ENCODE results near the gene CCR8.

Gene CCR8
- 5.4 to 12.4 (median 10.6) reads per million in 3 donors for total RNA-seq

GRCh38 chr3:39329493-39329892 lies at the start of gene CCR8:
TSS of gene CCR8 (plus strand) at chr3:39329709. CDS start at chr3:39332332, 2,623 bp downstream.
- no peak for DNase-seq
- Histone ChIP-seq H3K27ac (ENCODE audit: insufficient read depth, low read length, poor library complexity, severe bottlenecking) (peak within 1 kb of the TSS; percentile 56), H3K4me1 (ENCODE audit: control insufficient read depth, insufficient read depth, low read length, poor library complexity, severe bottlenecking) (peaks cover 12% of the 10 kb centered on the region), H3K36me3 (ENCODE audit: control insufficient read depth, insufficient read depth, low read length) (no peaks in the 10 kb centered on the region), H3K27me3 (replicated peaks; ENCODE audit: control insufficient read depth, insufficient read depth, low read length, poor library complexity, severe bottlenecking) (no peaks in the 10 kb centered on the region), H3K4me3 (ENCODE audit: insufficient read depth, low read depth, low read length, poor library complexity, severe bottlenecking) (no peak within 1 kb of the TSS), H3K9me3 (ENCODE audit: control insufficient read depth, low read length) (no peaks in the 10 kb centered on the region)

- Histone ChIP-seq H3K4me1 (ENCODE audit: control insufficient read depth, insufficient read depth, low read length, poor library complexity, severe bottlenecking) (no peaks in the 10 kb centered on the region), H3K36me3 (ENCODE audit: control insufficient read depth, insufficient read depth, low read length) (no peaks in the 10 kb centered on the region), H3K4me3 (ENCODE audit: insufficient read depth, low read depth, low read length, poor library complexity, severe bottlenecking) (no peak within 1 kb of the TSS), H3K9me3 (ENCODE audit: control insufficient read depth, low read length) (no peaks in the 10 kb centered on the region), H3K27ac (ENCODE audit: insufficient read depth, low read length, poor library complexity, severe bottlenecking) (no peak within 1 kb of the TSS), H3K27me3 (replicated peaks; ENCODE audit: control insufficient read depth, insufficient read depth, low read length, poor library complexity, severe bottlenecking) (no peaks in the 10 kb centered on the region)
- no peak for DNase-seq
Measured at GRCh38 chr3:39279745-39280517, 49.6 kb upstream of the CCR8 start, which contains the start of gene CX3CR1. TSS of gene CX3CR1 (minus strand) at chr3:39280036. CDS start at chr3:39266509, 13,527 bp downstream.

- H3K9me3 ChIP-seq (ENCODE audit: control insufficient read depth, low read length), result no peaks in the 10 kb centered on the region
- H3K4me1 ChIP-seq (ENCODE audit: control insufficient read depth, insufficient read depth, low read length, poor library complexity, severe bottlenecking), result no peaks in the 10 kb centered on the region
- no peak overlapping the region for H3K4me3 ChIP-seq (ENCODE audit: insufficient read depth, low read depth, low read length, poor library complexity, severe bottlenecking)
- DNase-seq, result no peak
- H3K27ac ChIP-seq (ENCODE audit: insufficient read depth, low read length, poor library complexity, severe bottlenecking), result no peak overlapping the region
- H3K36me3 ChIP-seq (ENCODE audit: control insufficient read depth, insufficient read depth, low read length), result no peaks in the 10 kb centered on the region
- no peaks in the 10 kb centered on the region for H3K27me3 ChIP-seq (replicated peaks; ENCODE audit: control insufficient read depth, insufficient read depth, low read length, poor library complexity, severe bottlenecking)
Measured at GRCh38 chr3:39280571-39280970, 48.9 kb upstream of the CCR8 start.

GRCh38 chr3:39281533-39281932 lies 48.0 kb upstream of the CCR8 start:
- Histone ChIP-seq H3K36me3 (ENCODE audit: control insufficient read depth, insufficient read depth, low read length) (no peaks in the 10 kb centered on the region), H3K9me3 (ENCODE audit: control insufficient read depth, low read length) (no peaks in the 10 kb centered on the region), H3K27ac (ENCODE audit: insufficient read depth, low read length, poor library complexity, severe bottlenecking) (no peak overlapping the region), H3K27me3 (replicated peaks; ENCODE audit: control insufficient read depth, insufficient read depth, low read length, poor library complexity, severe bottlenecking) (no peaks in the 10 kb centered on the region), H3K4me3 (ENCODE audit: insufficient read depth, low read depth, low read length, poor library complexity, severe bottlenecking) (no peak overlapping the region), H3K4me1 (ENCODE audit: control insufficient read depth, insufficient read depth, low read length, poor library complexity, severe bottlenecking) (no peaks in the 10 kb centered on the region)
- DNase-seq, result no peak

- no peaks in the 10 kb centered on the region for H3K4me1 ChIP-seq (ENCODE audit: control insufficient read depth, insufficient read depth, low read length, poor library complexity, severe bottlenecking)
- DNase-seq, result no peak
Measured at GRCh38 chr3:39282057-39282456, 47.5 kb upstream of the CCR8 start.

GRCh38 chr3:39284457-39284881 lies 45.0 kb upstream of the CCR8 start:
- no peaks in the 10 kb centered on the region for H3K36me3 ChIP-seq (ENCODE audit: control insufficient read depth, insufficient read depth, low read length)
- no peak overlapping the region for H3K27ac ChIP-seq (ENCODE audit: insufficient read depth, low read length, poor library complexity, severe bottlenecking)
- H3K9me3 ChIP-seq (ENCODE audit: control insufficient read depth, low read length), result no peaks in the 10 kb centered on the region
- H3K27me3 ChIP-seq (replicated peaks; ENCODE audit: control insufficient read depth, insufficient read depth, low read length, poor library complexity, severe bottlenecking), result no peaks in the 10 kb centered on the region
- no peak for DNase-seq
- H3K4me1 ChIP-seq (ENCODE audit: control insufficient read depth, insufficient read depth, low read length, poor library complexity, severe bottlenecking), result no peaks in the 10 kb centered on the region
- no peak overlapping the region for H3K4me3 ChIP-seq (ENCODE audit: insufficient read depth, low read depth, low read length, poor library complexity, severe bottlenecking)

More at GRCh38 chr3:39282057-39282456, 47.5 kb upstream of the CCR8 start:
- H3K4me3 ChIP-seq (ENCODE audit: insufficient read depth, low read depth, low read length, poor library complexity, severe bottlenecking), result no peak overlapping the region
- no peaks in the 10 kb centered on the region for H3K9me3 ChIP-seq (ENCODE audit: control insufficient read depth, low read length)
- no peaks in the 10 kb centered on the region for H3K36me3 ChIP-seq (ENCODE audit: control insufficient read depth, insufficient read depth, low read length)
- no peaks in the 10 kb centered on the region for H3K27me3 ChIP-seq (replicated peaks; ENCODE audit: control insufficient read depth, insufficient read depth, low read length, poor library complexity, severe bottlenecking)
- H3K27ac ChIP-seq (ENCODE audit: insufficient read depth, low read length, poor library complexity, severe bottlenecking), result no peak overlapping the region

- no peaks in the 10 kb centered on the region for H3K4me1 ChIP-seq (ENCODE audit: control insufficient read depth, insufficient read depth, low read length, poor library complexity, severe bottlenecking)
Measured at GRCh38 chr3:39285332-39285731, 44.2 kb upstream of the CCR8 start.

GRCh38 chr3:39286771-39287170 lies 42.7 kb upstream of the CCR8 start:
- Histone ChIP-seq H3K27me3 (replicated peaks; ENCODE audit: control insufficient read depth, insufficient read depth, low read length, poor library complexity, severe bottlenecking) (no peaks in the 10 kb centered on the region), H3K27ac (ENCODE audit: insufficient read depth, low read length, poor library complexity, severe bottlenecking) (no peak overlapping the region), H3K4me1 (ENCODE audit: control insufficient read depth, insufficient read depth, low read length, poor library complexity, severe bottlenecking) (no peaks in the 10 kb centered on the region), H3K4me3 (ENCODE audit: insufficient read depth, low read depth, low read length, poor library complexity, severe bottlenecking) (no peak overlapping the region), H3K9me3 (ENCODE audit: control insufficient read depth, low read length) (no peaks in the 10 kb centered on the region), H3K36me3 (ENCODE audit: control insufficient read depth, insufficient read depth, low read length) (no peaks in the 10 kb centered on the region)
- no peak for DNase-seq

More at GRCh38 chr3:39285332-39285731, 44.2 kb upstream of the CCR8 start:
- H3K9me3 ChIP-seq (ENCODE audit: control insufficient read depth, low read length), result no peaks in the 10 kb centered on the region
- no peak for DNase-seq
- no peaks in the 10 kb centered on the region for H3K36me3 ChIP-seq (ENCODE audit: control insufficient read depth, insufficient read depth, low read length)
- H3K27ac ChIP-seq (ENCODE audit: insufficient read depth, low read length, poor library complexity, severe bottlenecking), result no peak overlapping the region
- no peak overlapping the region for H3K4me3 ChIP-seq (ENCODE audit: insufficient read depth, low read depth, low read length, poor library complexity, severe bottlenecking)
- H3K27me3 ChIP-seq (replicated peaks; ENCODE audit: control insufficient read depth, insufficient read depth, low read length, poor library complexity, severe bottlenecking), result no peaks in the 10 kb centered on the region

- Histone ChIP-seq H3K9me3 (ENCODE audit: control insufficient read depth, low read length) (no peaks in the 10 kb centered on the region), H3K4me3 (ENCODE audit: insufficient read depth, low read depth, low read length, poor library complexity, severe bottlenecking) (no peak overlapping the region), H3K36me3 (ENCODE audit: control insufficient read depth, insufficient read depth, low read length) (no peaks in the 10 kb centered on the region), H3K4me1 (ENCODE audit: control insufficient read depth, insufficient read depth, low read length, poor library complexity, severe bottlenecking) (no peaks in the 10 kb centered on the region), H3K27ac (ENCODE audit: insufficient read depth, low read length, poor library complexity, severe bottlenecking) (no peak overlapping the region), H3K27me3 (replicated peaks; ENCODE audit: control insufficient read depth, insufficient read depth, low read length, poor library complexity, severe bottlenecking) (no peaks in the 10 kb centered on the region)
- no peak for DNase-seq
Measured at GRCh38 chr3:39287216-39288164, 42.0 kb upstream of the CCR8 start.

All from effector memory CD4-positive, alpha-beta T cell (primary cell).